Endometrial microvascular endothelial cells (primary cell): ENCODE measurements around the gene PLXNB3. TPM values are rescaled to one million over a fixed set of nuclear protein-coding genes. Genes with fewer than 3 reads are reported as not detected.
"Not testable (repeated sequence)": the region's sequence is repeated elsewhere in the genome, so short reads cannot be mapped to it uniquely, and the experiment has no call there.

Experiments used
- in situ Hi-C: cut with HindIII; loops from 2 replicates; pipeline ENCODE4 v1.10.0; 2017; ENCODE audit warnings: low sequenced_read_pairs, low pct_unique_long_range_greater_than_20kb; ENCODE audit errors: inconsistent ontology term
- total RNA-seq: library from RNA; depleted of rRNA; stranded (reverse); fragments of >200 nt; gene quantifications from one replicate; pipeline ENCODE4 v1.2.3, GENCODE V29; 2015; ENCODE audit errors: inconsistent ontology term

The PLXNB3 gene
- 15.3 TPM for total RNA-seq

GRCh38 chrX:153763989-153764755 lies at the start of gene PLXNB3:
TSS of gene PLXNB3 (plus strand) at chrX:153764249. CDS start at chrX:153765536, 1,287 bp downstream.
- in situ Hi-C loops, result no loop called here

DNA sequence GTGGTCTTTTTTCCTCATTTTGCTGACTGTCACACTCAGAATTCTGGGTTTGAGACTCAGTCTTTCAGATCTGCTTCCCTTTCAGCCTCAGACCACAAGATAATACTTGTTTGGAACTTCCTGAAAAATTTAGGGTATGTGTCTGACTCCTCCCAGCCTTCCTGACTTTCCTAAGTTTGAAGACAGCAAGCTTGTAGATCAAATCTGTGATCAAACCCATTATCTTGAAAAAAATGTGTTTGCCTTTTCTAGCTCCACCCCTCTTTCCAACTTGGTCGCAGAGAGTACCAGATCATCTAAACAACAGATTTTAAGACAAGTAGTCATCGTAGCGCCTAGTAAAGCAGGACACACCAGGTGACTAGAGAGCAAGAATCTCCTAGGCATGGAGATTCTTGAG lies 49.8 kb upstream of the PLXNB3 start:
- in situ Hi-C loops, result no loop called here

- in situ Hi-C loops, result no loop called here
Measured at GRCh38 chrX:153717445-153717844, 46.6 kb upstream of the PLXNB3 start.

DNA sequence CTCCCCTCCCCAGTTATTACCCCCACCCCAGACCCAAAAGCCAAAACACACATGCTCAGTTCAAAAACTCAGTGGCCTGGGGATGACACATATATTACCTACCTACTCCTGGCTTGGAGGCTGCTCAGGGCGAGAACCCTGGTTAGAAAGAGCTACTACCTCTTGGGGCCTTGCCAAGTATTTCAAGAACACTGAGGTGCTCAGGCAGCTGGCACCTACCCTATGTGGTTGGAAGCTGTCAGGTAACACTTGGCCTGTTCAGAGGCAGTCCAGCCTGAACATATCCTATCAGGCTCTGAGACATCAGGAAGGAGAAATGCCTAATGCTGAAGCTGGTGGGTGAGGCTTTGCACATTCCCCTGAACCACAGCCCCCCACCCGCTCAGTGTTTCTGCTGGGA lies 44.8 kb upstream of the PLXNB3 start:
- in situ Hi-C loops, result no loop called here

DNA sequence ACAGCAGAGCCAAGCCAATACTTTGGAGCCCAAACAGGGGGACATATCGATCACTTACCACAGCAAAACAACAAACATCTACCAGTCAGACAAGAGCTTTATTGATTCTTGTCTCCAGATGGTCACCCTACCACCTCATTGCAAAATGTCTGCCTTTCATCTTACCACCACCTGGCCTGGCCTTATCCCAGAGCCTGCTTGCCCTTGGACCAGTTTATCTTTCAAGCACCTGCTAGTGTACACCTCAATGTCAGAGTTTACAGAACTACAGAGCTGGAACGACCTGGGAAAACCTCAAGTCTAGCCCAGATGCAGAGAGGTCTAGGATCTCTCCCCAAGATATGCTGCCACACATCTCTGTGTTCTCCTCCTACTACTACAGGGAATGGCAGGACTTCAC lies 44.3 kb upstream of the PLXNB3 start:
- in situ Hi-C loops, result no loop called here

GRCh38 chrX:153722704-153723350 lies 41.2 kb upstream of the PLXNB3 start:
- in situ Hi-C loops, result no loop called here

GRCh38 chrX:153723351-153724251 lies 40.4 kb upstream of the PLXNB3 start:
- in situ Hi-C loops, result no loop called here

DNA sequence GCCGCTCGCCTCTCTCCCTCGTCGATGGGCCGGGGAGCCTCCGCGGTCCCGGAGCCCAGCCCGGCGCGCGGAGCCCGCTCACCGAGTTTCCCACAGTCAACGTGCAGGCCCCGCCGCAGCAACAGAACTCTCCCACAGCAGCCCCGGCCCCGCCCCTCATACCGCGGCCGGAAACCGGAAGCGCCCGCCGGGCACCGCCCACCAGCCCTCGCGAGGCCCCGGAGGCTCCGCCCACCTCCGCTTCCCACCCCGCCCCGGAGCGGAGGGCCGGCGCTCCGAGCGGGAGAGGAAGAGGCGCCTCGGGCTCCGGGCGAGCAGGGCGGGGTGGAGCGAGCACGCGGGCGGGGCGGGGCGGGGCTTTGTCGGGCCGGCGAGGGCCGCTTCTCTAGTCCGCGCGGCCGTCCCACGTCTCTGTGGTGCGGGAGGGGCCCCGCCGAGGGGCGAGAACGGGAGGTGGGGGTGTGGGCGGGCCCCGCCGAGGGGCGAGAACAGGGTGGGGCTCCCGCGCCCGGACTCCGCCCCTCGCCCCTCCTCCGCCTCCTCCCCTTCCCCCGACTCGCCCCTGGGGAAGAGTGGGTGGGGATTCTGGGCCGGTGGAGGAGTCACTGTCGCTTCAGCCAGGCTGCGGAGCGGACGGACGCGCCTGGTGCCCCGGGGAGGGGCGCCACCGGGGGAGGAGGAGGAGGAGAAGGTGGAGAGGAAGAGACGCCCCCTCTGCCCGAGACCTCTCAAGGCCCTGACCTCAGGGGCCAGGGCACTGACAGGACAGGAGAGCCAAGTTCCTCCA lies 39.6 kb upstream of the PLXNB3 start, which contains the start of the genes ABCD1 and BCAP31:
Gene ABCD1, plus strand, starts transcription at position 605 of the 787 bp plus-strand sequence. CDS start 411 bp downstream, outside the sequence.
Gene BCAP31, minus strand, starts transcription at position 136 of the 787 bp plus-strand sequence. CDS start 1,143 bp downstream, outside the sequence.
- in situ Hi-C loops, result no loop called here

DNA sequence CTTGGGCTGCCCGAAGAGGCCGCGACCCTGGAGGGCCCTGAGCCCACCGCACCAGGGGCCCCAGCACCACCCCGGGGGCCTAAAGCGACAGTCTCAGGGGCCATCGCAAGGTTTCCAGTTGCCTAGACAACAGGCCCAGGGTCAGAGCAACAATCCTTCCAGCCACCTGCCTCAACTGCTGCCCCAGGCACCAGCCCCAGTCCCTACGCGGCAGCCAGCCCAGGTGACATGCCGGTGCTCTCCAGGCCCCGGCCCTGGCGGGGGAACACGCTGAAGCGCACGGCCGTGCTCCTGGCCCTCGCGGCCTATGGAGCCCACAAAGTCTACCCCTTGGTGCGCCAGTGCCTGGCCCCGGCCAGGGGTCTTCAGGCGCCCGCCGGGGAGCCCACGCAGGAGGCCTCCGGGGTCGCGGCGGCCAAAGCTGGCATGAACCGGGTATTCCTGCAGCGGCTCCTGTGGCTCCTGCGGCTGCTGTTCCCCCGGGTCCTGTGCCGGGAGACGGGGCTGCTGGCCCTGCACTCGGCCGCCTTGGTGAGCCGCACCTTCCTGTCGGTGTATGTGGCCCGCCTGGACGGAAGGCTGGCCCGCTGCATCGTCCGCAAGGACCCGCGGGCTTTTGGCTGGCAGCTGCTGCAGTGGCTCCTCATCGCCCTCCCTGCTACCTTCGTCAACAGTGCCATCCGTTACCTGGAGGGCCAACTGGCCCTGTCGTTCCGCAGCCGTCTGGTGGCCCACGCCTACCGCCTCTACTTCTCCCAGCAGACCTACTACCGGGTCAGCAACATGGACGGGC lies 38.8 kb upstream of the PLXNB3 start:
- in situ Hi-C loops, result no loop called here

GRCh38 chrX:153725832-153726285 lies 38.2 kb upstream of the PLXNB3 start:
- in situ Hi-C loops, result no loop called here

DNA sequence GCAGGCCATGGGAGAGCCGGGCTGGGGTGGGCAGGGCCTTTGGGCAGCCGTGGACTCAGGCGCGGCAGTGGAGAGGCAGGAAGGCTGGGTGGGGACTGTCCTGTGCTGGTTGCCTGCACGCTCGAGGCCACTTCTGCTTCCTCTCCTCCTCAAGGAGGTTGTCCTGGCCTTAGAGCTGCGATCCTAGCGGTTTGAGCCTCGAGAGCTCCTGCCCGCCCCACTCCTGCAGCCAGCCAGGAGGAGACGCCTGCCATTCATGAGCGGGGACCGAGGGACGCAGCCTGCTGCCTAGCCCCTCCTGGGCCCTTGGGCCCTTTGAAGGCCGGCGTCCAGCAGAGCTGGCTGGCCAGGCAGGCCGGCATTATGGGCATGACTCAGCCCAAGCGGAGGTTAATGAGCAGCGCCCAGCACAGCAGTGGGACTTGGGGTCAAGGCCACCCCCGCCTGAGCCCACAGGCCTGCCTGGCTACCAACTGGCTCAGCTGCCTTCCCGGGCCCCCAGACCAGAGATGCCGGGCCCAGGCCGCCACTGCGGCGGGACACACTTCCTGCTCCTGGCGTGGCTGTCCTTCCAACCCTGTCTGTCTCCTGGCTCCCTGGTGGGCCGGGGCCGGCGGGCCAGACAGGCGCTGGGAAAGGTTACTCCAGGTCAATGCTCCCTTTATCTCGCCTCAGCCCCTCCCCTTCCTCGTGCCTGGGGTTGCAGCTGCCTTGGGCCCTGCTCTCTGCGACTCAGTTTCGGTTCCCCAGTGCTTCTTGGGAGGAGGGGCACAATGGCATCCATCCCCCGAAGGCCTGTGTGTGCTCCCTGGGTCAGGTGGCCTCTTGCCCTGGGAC lies 37.5 kb upstream of the PLXNB3 start:
- in situ Hi-C loops, result no loop called here

DNA sequence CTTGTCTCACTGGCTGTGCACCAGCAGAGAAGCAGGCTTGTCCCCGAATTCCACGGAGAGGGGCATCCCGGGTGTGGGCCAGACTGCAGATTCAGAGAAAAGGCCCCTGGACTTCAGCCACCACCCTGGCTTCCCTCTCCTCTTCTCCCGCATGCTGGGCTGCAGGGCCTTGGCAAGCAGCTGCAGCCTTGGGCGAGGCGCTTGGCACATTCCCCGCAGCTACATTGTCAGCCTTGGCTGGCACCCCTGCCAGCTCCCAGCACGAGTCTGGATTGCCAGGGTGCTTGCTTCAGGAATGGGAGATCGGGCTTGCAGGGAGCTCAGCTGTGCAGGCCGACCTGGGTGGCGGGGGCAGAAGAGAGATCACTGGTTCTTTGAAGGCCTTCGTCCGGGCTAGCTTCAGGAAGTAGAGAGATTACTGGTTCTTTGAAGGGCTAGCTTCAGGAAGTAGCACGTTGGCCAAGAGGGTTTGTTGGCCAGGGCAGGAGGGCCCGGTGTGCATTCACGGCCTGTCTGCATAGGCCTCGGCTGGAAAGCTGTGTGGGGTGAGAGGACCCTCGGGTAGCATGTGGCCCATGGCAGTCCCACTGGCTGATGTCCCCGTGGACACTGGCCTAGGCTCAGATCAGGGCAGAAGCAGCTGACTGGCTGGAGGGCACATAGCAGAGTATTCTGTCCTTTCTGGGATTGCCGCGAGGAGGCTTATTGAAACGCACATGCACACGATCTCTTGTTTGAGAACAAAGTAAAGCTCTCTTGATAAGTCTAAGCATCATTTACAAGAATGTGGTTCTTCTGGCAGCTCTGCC lies 36.7 kb upstream of the PLXNB3 start:
- in situ Hi-C loops, result no loop called here

DNA sequence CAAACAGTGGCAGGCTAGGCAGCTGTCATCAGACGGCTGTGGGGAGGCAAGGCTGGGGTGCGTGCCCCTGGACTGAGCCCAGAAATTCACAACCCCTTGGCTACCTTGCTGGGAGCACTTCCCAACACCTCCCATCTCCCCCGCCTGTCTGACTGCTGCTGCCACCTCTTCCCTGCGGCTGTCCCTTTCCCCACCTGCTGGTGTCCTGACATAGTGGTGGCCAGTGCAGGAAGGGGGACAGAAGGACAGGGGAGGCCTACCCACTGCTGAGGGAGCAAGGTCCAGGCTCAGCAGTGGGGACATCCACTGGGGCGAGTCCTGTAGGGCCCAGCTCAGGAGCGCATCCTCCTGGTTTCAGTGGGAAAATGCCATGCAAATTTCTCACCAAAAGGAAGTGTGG lies 36.0 kb upstream of the PLXNB3 start:
- in situ Hi-C loops, result no loop called here

DNA sequence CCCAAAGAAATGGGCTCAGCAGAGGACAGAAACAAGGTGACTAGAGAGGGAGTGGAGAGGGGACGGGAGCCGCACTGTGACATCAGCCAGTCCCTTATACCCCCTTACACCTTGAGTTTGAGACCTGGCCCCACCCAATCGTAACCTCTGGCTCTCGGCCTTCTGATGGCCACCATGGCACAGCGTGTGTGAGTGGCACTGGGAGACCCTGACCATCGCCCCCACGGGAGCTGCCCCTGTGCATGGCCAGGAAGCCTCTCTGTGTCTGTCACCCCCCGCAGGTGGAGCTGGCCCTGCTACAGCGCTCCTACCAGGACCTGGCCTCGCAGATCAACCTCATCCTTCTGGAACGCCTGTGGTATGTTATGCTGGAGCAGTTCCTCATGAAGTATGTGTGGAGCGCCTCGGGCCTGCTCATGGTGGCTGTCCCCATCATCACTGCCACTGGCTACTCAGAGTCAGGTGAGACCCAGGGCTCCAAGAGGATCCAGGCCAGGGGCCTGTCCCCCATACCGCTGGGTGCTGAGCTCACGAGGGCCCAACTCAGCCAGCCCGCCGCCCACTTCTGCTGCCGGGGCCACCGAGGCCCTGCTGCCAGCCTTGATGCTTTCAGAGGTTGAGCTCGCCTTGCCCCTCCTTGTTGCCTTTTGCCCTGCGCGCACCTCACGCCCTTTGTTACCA lies 35.0 kb upstream of the PLXNB3 start:
- in situ Hi-C loops, result no loop called here

DNA sequence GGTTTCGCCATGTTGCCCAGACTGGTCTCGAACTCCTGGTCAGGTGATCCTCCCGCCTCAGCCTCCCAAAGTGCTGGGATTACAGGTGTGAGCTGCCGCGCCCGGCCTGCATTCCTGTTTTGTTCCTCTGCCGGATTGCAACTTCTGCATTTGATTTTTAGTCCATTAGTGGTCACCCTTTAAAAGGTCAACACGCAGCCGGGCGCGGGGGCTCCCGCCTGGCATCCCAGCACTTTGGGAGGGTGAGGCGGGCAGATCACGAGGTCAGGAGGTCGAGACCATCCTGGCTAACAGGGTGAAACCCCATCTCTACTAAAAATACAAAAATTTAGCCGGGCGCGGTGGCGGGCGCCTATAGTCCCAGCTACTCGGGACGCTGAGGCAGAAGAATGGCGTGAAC lies 33.9 kb upstream of the PLXNB3 start:
- in situ Hi-C loops, result not testable (repeated sequence)
